HepG2 (cell line): ENCODE measurements around the gene PTPRC. TPM values are rescaled to one million over a fixed set of nuclear protein-coding genes. Genes with fewer than 3 reads are reported as not detected.

Source experiments
- ATAC-seq: fragments of 200-7000 bp; cut with Tn5 transposase; 3 replicates; pipeline ENCODE4 v1.9.1; 2020; ENCODE audit warnings: mild to moderate bottlenecking, moderate library complexity
- BruUV-seq: library from RNA; stranded (reverse); fragments of 400-500 nt; replicated peaks from 2 replicates; lab custom pipeline; 2021; lab: Mats Ljungman, UMichigan
- CTCF ChIA-PET: fragments of 300-600 bp; formaldehyde crosslinking; extraction: SDS; loops from one replicate; lab custom pipeline; 2021; ENCODE audit warnings: low total read pairs, inconsistent platforms, low intra/inter-chr PET ratio; lab: Yijun Ruan, JAX
- POLR2A ChIA-PET: fragments of 350-600 bp; sonication (Branson Sonifier 250); formaldehyde crosslinking; loops from one replicate; lab custom pipeline; 2020; ENCODE audit warnings: antibody characterized with exemption, inconsistent platforms; lab: Yijun Ruan, JAX
- DNase-seq: peaks from one replicate; pipeline ENCODE4 v3.0.0-alpha.2; 2015; ENCODE audit warnings: low spot score
- FAIRE-seq: peaks from 3 replicates; lab custom pipeline; 2011; peaks lifted over from hg19 to GRCh38; lab: Jason Lieb, UNC
- H2AFZ ChIP-seq: one replicate; pipeline ENCODE4 v1.6.1; 2011; ENCODE audit warnings: low read length, inconsistent platforms
- H3K27ac ChIP-seq: fragments of 300-600 bp; 3 replicates; pipeline ENCODE4 v1.8.0; 2011; ENCODE audit warnings: mixed run types, mild to moderate bottlenecking, mixed read lengths, low read length, inconsistent platforms; ENCODE audit not compliant: insufficient read depth; ENCODE audit errors: extremely low read length
- H3K27me3 ChIP-seq, 2 experiments: fragments of 200-600 bp in 1 of 2; 2 replicates in 1 of 2; 3 replicates in 1 of 2; pipeline versions ENCODE4 v1.6.0 to v1.8.0; 2011; ENCODE audit warnings: low read length in 2 of 2, mild to moderate bottlenecking in 2 of 2, moderate library complexity in 2 of 2, inconsistent platforms in 1 of 2; ENCODE audit not compliant: insufficient read depth in 2 of 2, control insufficient read depth in 1 of 2
- H3K36me3 ChIP-seq, 2 experiments: fragments of 200-600 bp in 1 of 2; replicated peaks in 1 of 2; 2 replicates in 1 of 2; 3 replicates in 1 of 2; pipeline versions ENCODE4 v1.5.1 to v1.8.0; 2011; ENCODE audit warnings: low read length in 2 of 2, inconsistent platforms in 1 of 2; ENCODE audit not compliant: insufficient read depth in 2 of 2, control insufficient read depth in 1 of 2
- H3K4me1 ChIP-seq: 2 replicates; pipeline ENCODE4 v1.5.1; 2012; ENCODE audit warnings: low read length, inconsistent platforms; ENCODE audit not compliant: insufficient read depth
- H3K4me2 ChIP-seq: 2 replicates; pipeline ENCODE4 v1.6.0; 2011; ENCODE audit warnings: low read depth, low read length, inconsistent platforms
- H3K4me3 ChIP-seq, 3 experiments: fragments of 200-600 bp in 1 of 3; sonication (generic), shearing (Covaris generic) in 1 of 3; replicated peaks in 1 of 3; 2 replicates each; pipeline ENCODE4 v1.5.1; 2011 to 2016; ENCODE audit warnings: low read length in 3 of 3, inconsistent platforms in 2 of 3, low read depth in 2 of 3, mild to moderate bottlenecking in 2 of 3, control low read depth in 1 of 3, mixed read lengths in 1 of 3; ENCODE audit not compliant: insufficient read depth in 1 of 3
- H3K79me2 ChIP-seq: one replicate; pipeline ENCODE4 v1.6.1; 2011; ENCODE audit warnings: low read length, inconsistent platforms; ENCODE audit not compliant: insufficient read depth
- H3K9ac ChIP-seq: 2 replicates; pipeline ENCODE4 v1.6.0; 2011; ENCODE audit warnings: mild to moderate bottlenecking, low read depth, low read length, inconsistent platforms; ENCODE audit not compliant: insufficient read depth
- H3K9me3 ChIP-seq: 2 replicates; pipeline ENCODE4 v1.5.1; 2012; ENCODE audit warnings: mild to moderate bottlenecking, low read length
- H4K20me1 ChIP-seq: 2 replicates; pipeline ENCODE4 v1.6.0; 2011; ENCODE audit warnings: inconsistent platforms, mild to moderate bottlenecking, low read length, moderate library complexity; ENCODE audit not compliant: insufficient read depth
- ATF7-NPFF ChIP-seq: sonication (generic); formaldehyde crosslinking; IDR thresholded peaks from 2 replicates; pipeline ENCODE4 v1.8.1; 2023; ENCODE audit warnings: mild to moderate bottlenecking, low read depth, missing genetic modification reagents, moderate library complexity
- EHMT2 ChIP-seq: fragments of 200-600 bp; sonication (generic); IDR thresholded peaks from 2 replicates; pipeline ENCODE4 v1.7.0; 2017; ENCODE audit warnings: antibody characterized with exemption, low read depth, low read length, borderline replicate concordance
- ETV6 ChIP-seq: sonication (generic); formaldehyde crosslinking; conservative IDR thresholded peaks from 2 replicates; pipeline ENCODE4 v1.4.0; 2020; ENCODE audit warnings: missing genetic modification reagents
- HIC2 ChIP-seq: sonication (generic); formaldehyde crosslinking; IDR thresholded peaks from 2 replicates; pipeline ENCODE4 v1.9.0; 2022; ENCODE audit warnings: low read depth, missing genetic modification reagents
- RBM39 ChIP-seq: fragments of 200-400 bp; formaldehyde crosslinking; IDR thresholded peaks from one replicate; pipeline ENCODE4 v1.6.1; 2018; ENCODE audit warnings: antibody characterized with exemption, mild to moderate bottlenecking, low read depth, low read length; ENCODE audit not compliant: poor library complexity, severe bottlenecking
- SCMH1 ChIP-seq: sonication (generic); formaldehyde crosslinking; IDR thresholded peaks from 2 replicates; pipeline ENCODE4 v1.9.0; 2021; ENCODE audit warnings: missing genetic modification reagents, mild to moderate bottlenecking, borderline replicate concordance
- SNAPC2 ChIP-seq: sonication (generic); formaldehyde crosslinking; IDR thresholded peaks from 2 replicates; pipeline ENCODE4 v1.8.1; 2022; ENCODE audit warnings: mild to moderate bottlenecking, missing genetic modification reagents
- ZNF574 ChIP-seq: sonication (generic); formaldehyde crosslinking; IDR thresholded peaks from 2 replicates; pipeline ENCODE4 v1.4.0; 2020; ENCODE audit warnings: missing genetic modification reagents
- ZNF691 ChIP-seq: sonication (generic); formaldehyde crosslinking; IDR thresholded peaks from 2 replicates; pipeline ENCODE4 v1.4.0; 2020; ENCODE audit warnings: missing genetic modification reagents, low read depth, mild to moderate bottlenecking, borderline replicate concordance
- ZNF784 ChIP-seq: sonication (generic); formaldehyde crosslinking; IDR thresholded peaks from 2 replicates; pipeline ENCODE4 v1.5.1; 2020; ENCODE audit warnings: missing genetic modification reagents, mild to moderate bottlenecking, borderline replicate concordance
- WGBS: methylation state at CpG from one replicate; pipeline ENCODE4 v1.1.6; 2017; ENCODE audit warnings: low lambda C conversion rate; 5-methylcytosine and 5-hydroxymethylcytosine counted together
- in situ Hi-C: cut with HindIII; loops from 2 replicates; pipeline ENCODE4 v1.10.0; 2017; ENCODE audit warnings: low pct_unique_long_range_greater_than_20kb; ENCODE audit not compliant: extremely low pct_ligation_motif_present
- intact Hi-C: fragments of 100-400 bp; cut with micrococcal nuclease; formaldehyde crosslinking; loops from one replicate; pipeline ENCODE4 v1.10.0; 2022; ENCODE audit not compliant: unreplicated experiment
- polyA plus RNA-seq, 8 experiments: library from polyadenylated mRNA; depleted of rRNA in 3 of 8; stranded (reverse) in 7 of 8; unstranded in 1 of 8; fragments of >200 nt; fragmentation: Illumina TruSeq in 4 of 8; extraction: Trizol in 4 of 8; gene quantifications; 2 replicates each; pipeline versions ENCODE4 v1.2.1 to v1.2.3, GENCODE V29; 2011 to 2016; ENCODE audit warnings: low read depth in 4 of 8, missing spikeins in 1 of 8, mixed read lengths in 1 of 8; ENCODE audit not compliant: insufficient read depth in 1 of 8
- total RNA-seq, 5 experiments: library from RNA; depleted of rRNA; stranded (reverse); fragments of >200 nt; fragmentation: Illumina TruSeq; extraction: Trizol; gene quantifications; 2 replicates each; pipeline ENCODE4 v1.2.3, GENCODE V29; 2016; ENCODE audit warnings: low read depth in 1 of 5

The PTPRC gene
- total and polyA plus RNA-seq, 2 of the 13 experiments (the other 11 are each of a cell fraction or from before 2014, with no cell fraction given) = not detected

- TF ChIP-seq ZNF574 (CRISPR knock-in tag) (no peak), SCMH1 (CRISPR knock-in tag) (no peak), SNAPC2 (CRISPR knock-in tag) (no peak), RBM39 (no peak)
- TF ChIP-seq, all 625 proteins: peak for 0
Observed at GRCh38 chr1:198629610-198630009, 9.2 kb upstream of the PTPRC start (continued).

- no peak overlapping the region for H3K27ac ChIP-seq
- in situ Hi-C loops = no loop called here
- no peak overlapping the region for H2AFZ ChIP-seq
- no peaks in the 10 kb centered on the region for H3K4me1 ChIP-seq
- CTCF ChIA-PET = no interaction called here
- no peaks in the 10 kb centered on the region for H3K36me3 ChIP-seq
- ATAC-seq = no peak
- no peaks in the 10 kb centered on the region for H3K79me2 ChIP-seq
- intact Hi-C loops = no loop called here
- no peaks in the 10 kb centered on the region for H3K9me3 ChIP-seq
- H3K4me3 ChIP-seq = no peak overlapping the region
- WGBS = 6% methylated on average over 1 of the region's 1 CpG
- no peak overlapping the region for H3K4me2 ChIP-seq
- H3K27me3 ChIP-seq = no peaks in the 10 kb centered on the region; a peak in 1 of 5 replicates
- BruUV-seq = no TSS peak
- TF ChIP-seq EHMT2 (no peak), ZNF691 (CRISPR knock-in tag) (no peak), ZNF784 (CRISPR knock-in tag) (no peak), HIC2 (no peak), ATF7-NPFF (CRISPR knock-in tag) (no peak), ETV6 (no peak)
- TF ChIP-seq, all 625 proteins: peak for 0
- no peak overlapping the region for H3K9ac ChIP-seq
- POLR2A ChIA-PET = no interaction called here
- DNase-seq (no peak), FAIRE-seq (no peak)
- H4K20me1 ChIP-seq = no peaks in the 10 kb centered on the region
Observed at GRCh38 chr1:198630863-198631262, 8.0 kb upstream of the PTPRC start.
